Measurements from ENCODE around the gene RNASE13.

The RNASE13 gene

GRCh38 chr14:21024585-21025370 lies 9.8 kb downstream of the RNASE13 start, which contains the start of gene NDRG2:
NDRG2 (minus strand) TSS chr14:21025061; CDS start chr14:21023315, 1,746 bp downstream.
- Histone ChIP-seq H3K27me3 (ENCODE audit: control insufficient read depth, insufficient read depth, low read length) (peaks cover 71% of the 10 kb centered on the region), H3K9ac (ENCODE audit: low read depth, low read length) (no peak within 1 kb of the TSS), H3K4me2 (ENCODE audit: low read length) (peak within 1 kb of the TSS; percentile 77), H3K9me3 (replicated peaks; ENCODE audit: low read length) (no peaks in the 10 kb centered on the region), H3K36me3 (ENCODE audit: insufficient read depth, low read length) (no peaks in the 10 kb centered on the region), H3K4me1 (ENCODE audit: control insufficient read depth, insufficient read depth, low read length) (no peaks in the 10 kb centered on the region), H3K4me3 (ENCODE audit: low read length) (peak within 1 kb of the TSS; percentile 52)

GRCh38 chr14:21023817-21024584 lies 10.6 kb downstream of the RNASE13 start:
- no peaks in the 10 kb centered on the region for H3K9me3 ChIP-seq (replicated peaks; ENCODE audit: low read length)

DNA sequence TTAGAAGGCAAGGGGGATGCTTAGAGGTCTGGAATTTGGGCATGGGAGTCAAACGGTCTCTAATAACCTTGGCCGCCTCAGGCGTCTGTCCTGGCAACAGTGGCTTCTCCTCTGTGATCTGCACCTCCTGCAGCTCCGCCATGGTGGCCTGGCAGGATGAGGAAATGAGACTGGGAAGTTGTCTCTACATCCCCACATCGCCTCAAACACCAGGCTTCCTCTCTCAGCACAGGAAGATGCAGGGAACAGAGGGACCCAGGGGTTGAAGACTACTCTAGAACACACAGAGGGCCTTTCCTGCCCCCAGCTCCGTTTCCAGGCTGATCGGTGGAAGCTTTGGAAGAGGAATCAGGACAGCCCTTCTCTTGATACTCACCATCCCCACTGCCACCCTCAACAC lies 11.4 kb downstream of the RNASE13 start:
- no peaks in the 10 kb centered on the region for H3K36me3 ChIP-seq (ENCODE audit: insufficient read depth, low read length)
- H3K9ac ChIP-seq (ENCODE audit: low read depth, low read length): no peak overlapping the region
- no peak overlapping the region for H3K4me2 ChIP-seq (ENCODE audit: low read length)
- peaks cover 74% of the 10 kb centered on the region for H3K27me3 ChIP-seq (ENCODE audit: control insufficient read depth, insufficient read depth, low read length)
- H3K4me1 ChIP-seq (ENCODE audit: control insufficient read depth, insufficient read depth, low read length): no peaks in the 10 kb centered on the region
- H3K9me3 ChIP-seq (replicated peaks; ENCODE audit: low read length): no peaks in the 10 kb centered on the region
- H3K4me3 ChIP-seq (ENCODE audit: low read length): no peak overlapping the region

More at GRCh38 chr14:21023817-21024584, 10.6 kb downstream of the RNASE13 start:
- Histone ChIP-seq H3K36me3 (ENCODE audit: insufficient read depth, low read length) (no peaks in the 10 kb centered on the region), H3K4me2 (ENCODE audit: low read length) (no peak overlapping the region), H3K9ac (ENCODE audit: low read depth, low read length) (no peak overlapping the region), H3K4me1 (ENCODE audit: control insufficient read depth, insufficient read depth, low read length) (no peaks in the 10 kb centered on the region), H3K27me3 (ENCODE audit: control insufficient read depth, insufficient read depth, low read length) (peaks cover 72% of the 10 kb centered on the region), H3K4me3 (ENCODE audit: low read length) (no peak overlapping the region)

- H3K9me3 ChIP-seq (replicated peaks; ENCODE audit: low read length): no peaks in the 10 kb centered on the region
- no peak overlapping the region for H3K4me2 ChIP-seq (ENCODE audit: low read length)
- peaks cover 74% of the 10 kb centered on the region for H3K27me3 ChIP-seq (ENCODE audit: control insufficient read depth, insufficient read depth, low read length)
- H3K36me3 ChIP-seq (ENCODE audit: insufficient read depth, low read length): no peaks in the 10 kb centered on the region
- no peaks in the 10 kb centered on the region for H3K4me1 ChIP-seq (ENCODE audit: control insufficient read depth, insufficient read depth, low read length)
- H3K9ac ChIP-seq (ENCODE audit: low read depth, low read length): no peak overlapping the region
- no peak overlapping the region for H3K4me3 ChIP-seq (ENCODE audit: low read length)
Measured at GRCh38 chr14:21022686-21023085, 11.9 kb downstream of the RNASE13 start.

DNA sequence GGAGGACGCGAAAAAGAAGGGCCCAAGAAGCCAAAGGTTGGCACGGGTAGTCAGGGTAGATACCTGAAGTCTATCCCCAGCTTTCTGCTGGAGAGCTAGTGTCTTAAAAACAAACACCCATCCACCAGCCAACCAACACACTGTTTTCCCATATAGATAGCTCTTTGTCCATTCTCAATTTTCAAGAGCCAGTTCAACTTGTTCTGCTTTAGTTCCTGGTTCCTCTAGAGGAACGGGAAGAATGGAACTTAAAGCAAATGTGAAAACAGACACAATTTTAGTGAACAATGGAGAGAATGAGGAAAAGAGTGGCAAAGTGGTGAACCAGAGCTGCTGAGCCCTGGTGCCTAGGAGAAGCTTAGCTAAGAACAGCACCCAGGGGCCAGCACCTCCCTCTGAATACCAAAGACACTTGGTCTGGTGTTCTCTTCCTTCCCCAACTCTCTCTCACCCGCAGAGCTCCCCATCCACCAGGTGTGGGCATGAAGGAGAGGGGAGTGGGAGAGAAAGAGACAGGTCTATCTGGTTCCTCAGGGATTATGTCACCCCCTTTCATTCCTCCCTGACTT lies 13.5 kb downstream of the RNASE13 start:
- Histone ChIP-seq H3K4me1 (ENCODE audit: control insufficient read depth, insufficient read depth, low read length) (no peaks in the 10 kb centered on the region), H3K36me3 (ENCODE audit: insufficient read depth, low read length) (no peaks in the 10 kb centered on the region), H3K9ac (ENCODE audit: low read depth, low read length) (no peak overlapping the region), H3K27me3 (ENCODE audit: control insufficient read depth, insufficient read depth, low read length) (peaks cover 66% of the 10 kb centered on the region), H3K4me2 (ENCODE audit: low read length) (no peak overlapping the region), H3K9me3 (replicated peaks; ENCODE audit: low read length) (no peaks in the 10 kb centered on the region), H3K4me3 (ENCODE audit: low read length) (no peak overlapping the region)

GRCh38 chr14:21019366-21019765 lies 15.2 kb downstream of the RNASE13 start:
- no peak overlapping the region for H3K4me3 ChIP-seq (ENCODE audit: low read length)
- no peaks in the 10 kb centered on the region for H3K4me1 ChIP-seq (ENCODE audit: control insufficient read depth, insufficient read depth, low read length)
- H3K9me3 ChIP-seq (replicated peaks; ENCODE audit: low read length): no peaks in the 10 kb centered on the region
- H3K36me3 ChIP-seq (ENCODE audit: insufficient read depth, low read length): no peaks in the 10 kb centered on the region
- no peak overlapping the region for H3K4me2 ChIP-seq (ENCODE audit: low read length)
- no peak overlapping the region for H3K9ac ChIP-seq (ENCODE audit: low read depth, low read length)
- peaks cover 53% of the 10 kb centered on the region for H3K27me3 ChIP-seq (ENCODE audit: control insufficient read depth, insufficient read depth, low read length)

DNA sequence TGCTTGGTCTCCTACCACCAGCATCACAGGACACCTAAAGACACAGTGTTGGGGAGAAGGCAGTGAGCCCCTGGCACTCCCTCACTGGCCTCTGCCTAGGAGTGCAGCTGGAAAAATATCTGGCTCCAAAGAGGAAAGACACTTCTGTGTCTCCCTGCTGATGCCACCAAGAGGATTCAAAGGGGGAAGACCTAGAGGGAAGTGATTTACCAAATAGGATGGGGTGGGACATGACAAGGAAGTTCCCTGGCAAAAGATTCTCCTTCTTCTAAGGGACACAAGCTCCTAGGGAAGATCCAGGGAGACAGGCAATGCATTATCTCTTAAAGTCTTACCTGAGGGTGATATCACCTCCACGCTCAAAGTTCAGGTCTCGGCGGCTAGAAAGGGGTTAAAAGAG lies 15.8 kb downstream of the RNASE13 start:
- H3K36me3 ChIP-seq (ENCODE audit: insufficient read depth, low read length): no peaks in the 10 kb centered on the region
- H3K27me3 ChIP-seq (ENCODE audit: control insufficient read depth, insufficient read depth, low read length): peaks cover 47% of the 10 kb centered on the region
- H3K4me3 ChIP-seq (ENCODE audit: low read length): no peak overlapping the region
- no peaks in the 10 kb centered on the region for H3K9me3 ChIP-seq (replicated peaks; ENCODE audit: low read length)
- H3K9ac ChIP-seq (ENCODE audit: low read depth, low read length): no peak overlapping the region
- no peak overlapping the region for H3K4me2 ChIP-seq (ENCODE audit: low read length)
- H3K4me1 ChIP-seq (ENCODE audit: control insufficient read depth, insufficient read depth, low read length): no peaks in the 10 kb centered on the region

- H3K36me3 ChIP-seq (ENCODE audit: insufficient read depth, low read length): no peaks in the 10 kb centered on the region
- H3K4me2 ChIP-seq (ENCODE audit: low read length): no peak overlapping the region
- H3K27me3 ChIP-seq (ENCODE audit: control insufficient read depth, insufficient read depth, low read length): peaks cover 42% of the 10 kb centered on the region
- H3K9me3 ChIP-seq (replicated peaks; ENCODE audit: low read length): no peaks in the 10 kb centered on the region
- H3K4me1 ChIP-seq (ENCODE audit: control insufficient read depth, insufficient read depth, low read length): no peaks in the 10 kb centered on the region
- no peak overlapping the region for H3K9ac ChIP-seq (ENCODE audit: low read depth, low read length)
- H3K4me3 ChIP-seq (ENCODE audit: low read length): no peak overlapping the region
Measured at GRCh38 chr14:21018286-21018685, 16.3 kb downstream of the RNASE13 start.

GRCh38 chr14:21017528-21018245 lies 16.9 kb downstream of the RNASE13 start:
- Histone ChIP-seq H3K9ac (ENCODE audit: low read depth, low read length) (no peak overlapping the region), H3K4me1 (ENCODE audit: control insufficient read depth, insufficient read depth, low read length) (no peaks in the 10 kb centered on the region), H3K27me3 (ENCODE audit: control insufficient read depth, insufficient read depth, low read length) (peaks cover 42% of the 10 kb centered on the region), H3K36me3 (ENCODE audit: insufficient read depth, low read length) (no peaks in the 10 kb centered on the region), H3K4me2 (ENCODE audit: low read length) (no peak overlapping the region), H3K4me3 (ENCODE audit: low read length) (no peak overlapping the region), H3K9me3 (replicated peaks; ENCODE audit: low read length) (no peaks in the 10 kb centered on the region)

- Histone ChIP-seq H3K27me3 (ENCODE audit: control insufficient read depth, insufficient read depth, low read length) (peaks cover 42% of the 10 kb centered on the region), H3K9me3 (replicated peaks; ENCODE audit: low read length) (no peaks in the 10 kb centered on the region), H3K4me3 (ENCODE audit: low read length) (no peak overlapping the region)
Measured at GRCh38 chr14:21016413-21017190, 18.0 kb downstream of the RNASE13 start.

More at GRCh38 chr14:21016413-21017190, 18.0 kb downstream of the RNASE13 start:
- no peak overlapping the region for H3K9ac ChIP-seq (ENCODE audit: low read depth, low read length)
- no peaks in the 10 kb centered on the region for H3K4me1 ChIP-seq (ENCODE audit: control insufficient read depth, insufficient read depth, low read length)
- H3K36me3 ChIP-seq (ENCODE audit: insufficient read depth, low read length): no peaks in the 10 kb centered on the region
- H3K4me2 ChIP-seq (ENCODE audit: low read length): no peak overlapping the region

Data from skeletal muscle satellite cell (primary cell).